Measurements from ENCODE around the gene DLG2.

GRCh38 chr11:85236211-85236610 lies 390.9 kb downstream of the DLG2 start:
- TF ChIP-seq, protein P1, sequence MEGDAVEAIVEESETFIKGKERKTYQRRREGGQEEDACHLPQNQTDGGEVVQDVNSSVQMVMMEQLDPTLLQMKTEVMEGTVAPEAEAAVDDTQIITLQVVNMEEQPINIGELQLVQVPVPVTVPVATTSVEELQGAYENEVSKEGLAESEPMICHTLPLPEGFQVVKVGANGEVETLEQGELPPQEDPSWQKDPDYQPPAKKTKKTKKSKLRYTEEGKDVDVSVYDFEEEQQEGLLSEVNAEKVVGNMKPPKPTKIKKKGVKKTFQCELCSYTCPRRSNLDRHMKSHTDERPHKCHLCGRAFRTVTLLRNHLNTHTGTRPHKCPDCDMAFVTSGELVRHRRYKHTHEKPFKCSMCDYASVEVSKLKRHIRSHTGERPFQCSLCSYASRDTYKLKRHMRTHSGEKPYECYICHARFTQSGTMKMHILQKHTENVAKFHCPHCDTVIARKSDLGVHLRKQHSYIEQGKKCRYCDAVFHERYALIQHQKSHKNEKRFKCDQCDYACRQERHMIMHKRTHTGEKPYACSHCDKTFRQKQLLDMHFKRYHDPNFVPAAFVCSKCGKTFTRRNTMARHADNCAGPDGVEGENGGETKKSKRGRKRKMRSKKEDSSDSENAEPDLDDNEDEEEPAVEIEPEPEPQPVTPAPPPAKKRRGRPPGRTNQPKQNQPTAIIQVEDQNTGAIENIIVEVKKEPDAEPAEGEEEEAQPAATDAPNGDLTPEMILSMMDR (IDR thresholded peaks at IDR 0.05; ENCODE audit: insufficient read depth, low read length), result no peak
- TF ChIP-seq, protein P2, sequence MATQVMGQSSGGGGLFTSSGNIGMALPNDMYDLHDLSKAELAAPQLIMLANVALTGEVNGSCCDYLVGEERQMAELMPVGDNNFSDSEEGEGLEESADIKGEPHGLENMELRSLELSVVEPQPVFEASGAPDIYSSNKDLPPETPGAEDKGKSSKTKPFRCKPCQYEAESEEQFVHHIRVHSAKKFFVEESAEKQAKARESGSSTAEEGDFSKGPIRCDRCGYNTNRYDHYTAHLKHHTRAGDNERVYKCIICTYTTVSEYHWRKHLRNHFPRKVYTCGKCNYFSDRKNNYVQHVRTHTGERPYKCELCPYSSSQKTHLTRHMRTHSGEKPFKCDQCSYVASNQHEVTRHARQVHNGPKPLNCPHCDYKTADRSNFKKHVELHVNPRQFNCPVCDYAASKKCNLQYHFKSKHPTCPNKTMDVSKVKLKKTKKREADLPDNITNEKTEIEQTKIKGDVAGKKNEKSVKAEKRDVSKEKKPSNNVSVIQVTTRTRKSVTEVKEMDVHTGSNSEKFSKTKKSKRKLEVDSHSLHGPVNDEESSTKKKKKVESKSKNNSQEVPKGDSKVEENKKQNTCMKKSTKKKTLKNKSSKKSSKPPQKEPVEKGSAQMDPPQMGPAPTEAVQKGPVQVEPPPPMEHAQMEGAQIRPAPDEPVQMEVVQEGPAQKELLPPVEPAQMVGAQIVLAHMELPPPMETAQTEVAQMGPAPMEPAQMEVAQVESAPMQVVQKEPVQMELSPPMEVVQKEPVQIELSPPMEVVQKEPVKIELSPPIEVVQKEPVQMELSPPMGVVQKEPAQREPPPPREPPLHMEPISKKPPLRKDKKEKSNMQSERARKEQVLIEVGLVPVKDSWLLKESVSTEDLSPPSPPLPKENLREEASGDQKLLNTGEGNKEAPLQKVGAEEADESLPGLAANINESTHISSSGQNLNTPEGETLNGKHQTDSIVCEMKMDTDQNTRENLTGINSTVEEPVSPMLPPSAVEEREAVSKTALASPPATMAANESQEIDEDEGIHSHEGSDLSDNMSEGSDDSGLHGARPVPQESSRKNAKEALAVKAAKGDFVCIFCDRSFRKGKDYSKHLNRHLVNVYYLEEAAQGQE (IDR thresholded peaks at IDR 0.05; ENCODE audit: insufficient replicate concordance, low read depth), result no peak
- TF ChIP-seq POLR2AphosphoS5 (IDR thresholded peaks at IDR 0.05; ENCODE audit: low read depth) (no peak), SPI1 (IDR thresholded peaks at IDR 0.05; ENCODE audit: borderline replicate concordance, low read depth) (no peak), GABPA (IDR thresholded peaks at IDR 0.05; ENCODE audit: low read depth) (no peak)
